ENCODE data around the gene CAPZB. TPM values are rescaled to one million over a fixed set of nuclear protein-coding genes. Genes with fewer than 3 reads are reported as not detected.
"Not testable (repeated sequence)": the region's sequence is repeated elsewhere in the genome, so short reads cannot be mapped to it uniquely, and the experiment has no call there.

The CAPZB gene
- total RNA-seq, 1 donor from 2014 or later, result 222 TPM

GRCh38 chr1:19504796-19505692 lies 19.7 kb upstream of the CAPZB start:
- intact Hi-C loops (cut with DNase I), result no loop called here
- ATAC-seq (ENCODE audit: poor library complexity) (peak; percentile 87), DNase-seq (no peak)

GRCh38 chr1:19502284-19502683 lies 16.9 kb upstream of the CAPZB start:
- intact Hi-C loops (cut with DNase I); DNase-seq; ATAC-seq (ENCODE audit: poor library complexity): not testable (repeated sequence)

- DNase-seq; intact Hi-C loops (cut with DNase I); ATAC-seq (ENCODE audit: poor library complexity): not testable (repeated sequence)
These were observed 14.5 kb upstream of the CAPZB start for GRCh38 chr1:19499887-19500286.

GRCh38 chr1:19497443-19497842 lies 12.1 kb upstream of the CAPZB start:
- intact Hi-C loops (cut with DNase I); ATAC-seq (ENCODE audit: poor library complexity): not testable (repeated sequence)

GRCh38 chr1:19496527-19496874 lies 11.2 kb upstream of the CAPZB start:
- intact Hi-C loops (cut with DNase I), result no loop called here
- ATAC-seq (ENCODE audit: poor library complexity) (no peak), DNase-seq (no peak)

More at GRCh38 chr1:19497443-19497842, 12.1 kb upstream of the CAPZB start:
- DNase-seq, result not testable (repeated sequence)

- intact Hi-C loops (cut with DNase I), result no loop called here
- no peak for ATAC-seq (ENCODE audit: poor library complexity)
These were observed 10.6 kb upstream of the CAPZB start for GRCh38 chr1:19495799-19496526.

GRCh38 chr1:19495000-19495656 lies 9.8 kb upstream of the CAPZB start:
- intact Hi-C loops (cut with DNase I), result no loop called here
- ATAC-seq (ENCODE audit: poor library complexity) (peak; percentile 76), DNase-seq (no peak)

More at GRCh38 chr1:19495799-19496526, 10.6 kb upstream of the CAPZB start:
- DNase-seq, result no peak

GRCh38 chr1:19493547-19493946 lies 8.2 kb upstream of the CAPZB start:
- ATAC-seq (ENCODE audit: poor library complexity) (no peak), DNase-seq (no peak)
- intact Hi-C loops (cut with DNase I), result no loop called here

- intact Hi-C loops (cut with DNase I), result loop anchor here (5.0 to 10.0 kb wide), 3 partner anchors 55 to 157 kb away; no protein-coding TSS in a partner anchor
- DNase-seq (no peak), ATAC-seq (ENCODE audit: poor library complexity) (no peak)
These were observed 4.7 kb upstream of the CAPZB start for GRCh38 chr1:19489996-19490395.

- intact Hi-C loops (cut with DNase I), result loop anchor here (5.0 to 10.0 kb wide), 3 partner anchors 53 to 159 kb away; no protein-coding TSS in a partner anchor
- no peak for DNase-seq
- ATAC-seq (ENCODE audit: poor library complexity), result no peak
These were observed 2.8 kb upstream of the CAPZB start for GRCh38 chr1:19488136-19488535.

GRCh38 chr1:19484798-19485361 lies 459 bp downstream of the CAPZB start:
- intact Hi-C loops (cut with DNase I), result loop anchor here (5.0 to 10.0 kb wide), 3 partner anchors 50 to 162 kb away; no protein-coding TSS in a partner anchor
- DNase-seq (no peak), ATAC-seq (ENCODE audit: poor library complexity) (peak; percentile 23)

- ATAC-seq (ENCODE audit: poor library complexity) (no peak), DNase-seq (no peak)
- intact Hi-C loops (cut with DNase I), result loop anchor here (10.0 kb wide), 2 partner anchors 50 to 90 kb away; no protein-coding TSS in a partner anchor
These were observed 971 bp downstream of the CAPZB start for GRCh38 chr1:19484338-19484797.

- intact Hi-C loops (cut with DNase I), result loop anchor here (10.0 kb wide), 2 partner anchors 49 to 89 kb away; no protein-coding TSS in a partner anchor
- no peak for DNase-seq
These were observed 1.6 kb downstream of the CAPZB start for GRCh38 chr1:19483691-19484090.

GRCh38 chr1:19483261-19483660 lies 2.1 kb downstream of the CAPZB start:
- ATAC-seq (ENCODE audit: poor library complexity) (no peak), DNase-seq (no peak)
- intact Hi-C loops (cut with DNase I), result loop anchor here (10.0 kb wide), 2 partner anchors 48 to 88 kb away; no protein-coding TSS in a partner anchor

More at GRCh38 chr1:19483691-19484090, 1.6 kb downstream of the CAPZB start:
- no peak for ATAC-seq (ENCODE audit: poor library complexity)

GRCh38 chr1:19481826-19482398 lies 3.4 kb downstream of the CAPZB start:
- intact Hi-C loops (cut with DNase I), result loop anchor here (10.0 kb wide), 2 partner anchors 47 to 87 kb away; no protein-coding TSS in a partner anchor

GRCh38 chr1:19480282-19480681 lies 5.1 kb downstream of the CAPZB start:
- DNase-seq (no peak), ATAC-seq (ENCODE audit: poor library complexity) (no peak)
- intact Hi-C loops (cut with DNase I), result loop anchor here (10.0 kb wide), 2 partner anchors 45 to 85 kb away; no protein-coding TSS in a partner anchor

More at GRCh38 chr1:19481826-19482398, 3.4 kb downstream of the CAPZB start:
- no peak for ATAC-seq (ENCODE audit: poor library complexity)
- DNase-seq, result no peak

- DNase-seq (no peak), ATAC-seq (ENCODE audit: poor library complexity) (no peak)
- intact Hi-C loops (cut with DNase I), result loop anchor here (10.0 kb wide), 2 partner anchors 45 to 85 kb away; no protein-coding TSS in a partner anchor
These were observed 5.8 kb downstream of the CAPZB start for GRCh38 chr1:19479351-19480120.
